Heart left ventricle (tissue), 16 donors: ENCODE results near the gene CABP2. TPM values are rescaled to one million over a fixed set of nuclear protein-coding genes. Genes with fewer than 3 reads are reported as not detected.

Source experiments
- ATAC-seq, 4 donors: fragments of 200-7000 bp; cut with Tn5 transposase; one replicate each; pipeline ENCODE4 v1.9.1; 2020 to 2022; ENCODE audit warnings: moderate library complexity in 4 of 4, mild to moderate bottlenecking in 3 of 4, moderate number of reproducible peaks in 1 of 4
- DNase-seq, 5 donors: peaks; one replicate each; pipeline ENCODE4 v3.0.0-alpha.2; 2020
- H3K27ac ChIP-seq, 12 donors: fragments of 200-600 bp; sonication (generic) in 4 of 12; one replicate each; pipeline versions ENCODE4 v1.5.0 to v1.8.0; 2016 to 2022; ENCODE audit warnings: mild to moderate bottlenecking in 2 of 12
- H3K27me3 ChIP-seq, 9 donors: fragments of 200-600 bp; sonication (generic) in 2 of 9; one replicate each; pipeline versions ENCODE4 v1.5.1 to v1.8.0; 2016 to 2022; ENCODE audit warnings: mild to moderate bottlenecking in 3 of 9
- H3K36me3 ChIP-seq, 9 donors: fragments of 200-600 bp; sonication (generic) in 2 of 9; one replicate each; pipeline versions ENCODE4 v1.5.0 to v1.8.0; 2018 to 2022; ENCODE audit warnings: mild to moderate bottlenecking in 2 of 9
- H3K4me1 ChIP-seq, 12 donors: fragments of 200-600 bp; sonication (generic) in 4 of 12; one replicate each; pipeline versions ENCODE4 v1.5.0 to v1.8.0; 2016 to 2022; ENCODE audit warnings: mild to moderate bottlenecking in 3 of 12
- H3K4me3 ChIP-seq, 12 donors: fragments of 200-600 bp; sonication (generic) in 4 of 12; one replicate each; pipeline versions ENCODE4 v1.5.0 to v1.8.0; 2017 to 2022; ENCODE audit warnings: mild to moderate bottlenecking in 9 of 12, moderate library complexity in 4 of 12
- H3K9me3 ChIP-seq, 12 donors: fragments of 200-600 bp; sonication (generic) in 4 of 12; one replicate each; pipeline versions ENCODE4 v1.5.0 to v1.8.0; 2016 to 2022; ENCODE audit warnings: mild to moderate bottlenecking in 1 of 12
- CTCF ChIP-seq, 12 donors: fragments of 200-600 bp; sonication (generic) in 4 of 12; IDR thresholded peaks; one replicate each; pipeline versions ENCODE4 v1.5.0 to v1.8.0; 2018 to 2022; ENCODE audit warnings: antibody characterized with exemption in 12 of 12, mild to moderate bottlenecking in 5 of 12
- POLR2A ChIP-seq, 2 donors: fragments of 450-650 bp; IDR thresholded peaks; one replicate each; pipeline ENCODE4 v1.6.1; 2017; ENCODE audit warnings: antibody characterized with exemption in 2 of 2, mild to moderate bottlenecking in 2 of 2, moderate library complexity in 2 of 2
- WGBS, 4 donors: extraction: QIAGEN DNeasy Blood & Tissue Kit in 2 of 4; methylation state at CpG; one replicate each; pipeline versions ENCODE4 v1.1.5 to v1.1.7; 2013 to 2018; 5-methylcytosine and 5-hydroxymethylcytosine counted together
- intact Hi-C, 10 donors: fragments of 100-400 bp; cut with DNase I; formaldehyde crosslinking; loops; one replicate each; pipeline versions ENCODE4 v1.11.1 to v1.14.2; 2022
- polyA plus RNA-seq, 2 donors: library from polyadenylated mRNA; stranded (reverse); fragments of 200-250 nt; gene quantifications; one replicate each; pipeline ENCODE4 v1.2.3, GENCODE V29; 2013
- total RNA-seq, 9 donors: library from RNA; depleted of rRNA in 2 of 9; stranded (reverse); fragments of >200 nt in 2 of 9; fragmentation: NEBNext Ultra II Directional in 3 of 9; extraction: Animal tissue kit (Norgen Biotek cat#: 25700) in 3 of 9; gene quantifications; one replicate each; pipeline versions ENCODE4 v1.1.0 to v1.2.4, GENCODE V29; 2016 to 2023
- donor health status: ischemic (EF 13 %, LVEDD 7.1; RV severe dilation, severe dysfunction).
- donor health status: healthy with polysubstance abuse.
- donor health status: DM: no; HTN: yes; CAD: no.
- donor health status: DM: no; HTN: no; CAD: no.
- donor health status: ischemic (EF 25% LVEDD 6.9; RV normal size, moderate dysfunction).
- donor health status: ischemic (EF 25% LVEDD 5.7; RV mildly dilated, moderate dysfunction).
- donor health status: healthy.
- donor health status: DM: yes; HTN: yes; CAD: no.
- donor health status: ischemic (EF 35%, LVEDD 5.7; RV mildly dilated, moderate dysfunction).
- donor health status: nonischemic (EF 11% LVEDD 7.7; RV severe dilation, severe dysfunction).
- donor health status: DM: yes; HTN: yes; CAD: no.
- donor health status: PGD.
- donor health status: ischemic (EF 29% LVEDD 5.4; RV normal size, mild dysfunction).
- donor health status: nonischemic (EF 23%, LVEDD 6.1; RV moderate dilation, normal function).

The CABP2 gene
- total and polyA plus RNA-seq, 11 donors: not detected

GRCh38 chr11:67494371-67495233 lies 28.6 kb downstream of the CABP2 start:
- H3K36me3 ChIP-seq: peaks cover 0 to 94% (median 66%) of the 10 kb centered on the region in 9 donors
- 92 to 94% (median 93%) methylated on average over 47 to 59 of the region's 59 CpGs for WGBS, 4 donors
- peaks cover 0 to 6% (median 0%) of the 10 kb centered on the region in 12 donors for H3K4me1 ChIP-seq
- no peak for DNase-seq
- intact Hi-C loops: no loop called here
- no peak overlapping the region for H3K4me3 ChIP-seq
- no peaks in the 10 kb centered on the region for H3K9me3 ChIP-seq
- H3K27me3 ChIP-seq: no peaks in the 10 kb centered on the region
- ATAC-seq: no peak
- no peak for TF ChIP-seq CTCF (IDR thresholded peaks at IDR 0.05)
- no peak overlapping the region for H3K27ac ChIP-seq

DNA sequence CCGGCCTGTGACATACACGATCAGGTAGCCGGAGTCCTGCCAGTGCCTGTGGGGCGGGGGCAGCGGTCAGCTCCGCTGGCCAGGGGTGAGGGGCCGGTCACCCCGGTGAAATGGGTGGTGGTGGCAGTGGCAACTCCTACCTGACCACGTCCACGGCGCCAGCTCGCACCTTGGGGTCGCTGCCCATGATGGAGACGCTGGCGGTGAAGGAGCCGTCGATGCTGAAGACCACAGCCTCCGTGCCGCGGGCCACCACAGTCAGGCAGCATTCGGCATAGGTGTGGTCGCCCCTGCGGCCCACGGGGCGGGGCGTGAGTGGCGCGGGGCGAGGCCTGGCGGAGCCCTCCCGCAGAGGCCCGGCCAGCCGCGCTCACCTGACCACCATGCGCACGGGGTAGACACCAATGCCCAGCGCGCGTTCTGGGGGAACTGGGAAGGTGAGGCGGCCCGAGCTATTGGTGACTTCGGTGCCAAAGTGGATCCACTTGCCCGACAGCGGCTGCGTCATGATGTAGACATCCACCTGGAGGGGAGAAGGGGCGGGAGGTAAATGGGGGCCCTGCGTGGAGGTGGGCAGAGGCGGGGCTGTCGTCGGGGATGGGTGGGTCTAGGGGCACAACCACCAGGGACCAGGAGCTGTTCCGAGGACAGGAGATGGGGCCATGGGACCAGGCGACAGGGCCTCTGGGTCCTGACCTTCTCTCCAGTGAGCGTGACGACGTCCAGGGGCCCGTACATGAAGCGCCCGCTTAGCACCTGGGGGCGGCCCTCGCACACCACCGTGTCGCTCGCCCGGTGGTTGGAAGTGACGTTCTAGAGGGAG lies 29.5 kb downstream of the CABP2 start:
- Histone ChIP-seq H3K36me3 (peaks cover 0 to 97% (median 68%) of the 10 kb centered on the region in 9 donors), H3K27ac (no peak overlapping the region), H3K27me3 (no peaks in the 10 kb centered on the region), H3K9me3 (no peaks in the 10 kb centered on the region), H3K4me1 (peaks cover 0 to 4% (median 0%) of the 10 kb centered on the region in 12 donors), H3K4me3 (no peak overlapping the region)
- DNase-seq (peak in 1 of 5 donors; percentile 61), ATAC-seq (no peak)
- WGBS, 4 donors: 93 to 97% (median 96%) methylated on average over 63 to 65 of the region's 65 CpGs
- no peak for TF ChIP-seq POLR2A (IDR thresholded peaks at IDR 0.05)
- TF ChIP-seq CTCF (IDR thresholded peaks at IDR 0.05): no peak
- intact Hi-C loops: no loop called here

DNA sequence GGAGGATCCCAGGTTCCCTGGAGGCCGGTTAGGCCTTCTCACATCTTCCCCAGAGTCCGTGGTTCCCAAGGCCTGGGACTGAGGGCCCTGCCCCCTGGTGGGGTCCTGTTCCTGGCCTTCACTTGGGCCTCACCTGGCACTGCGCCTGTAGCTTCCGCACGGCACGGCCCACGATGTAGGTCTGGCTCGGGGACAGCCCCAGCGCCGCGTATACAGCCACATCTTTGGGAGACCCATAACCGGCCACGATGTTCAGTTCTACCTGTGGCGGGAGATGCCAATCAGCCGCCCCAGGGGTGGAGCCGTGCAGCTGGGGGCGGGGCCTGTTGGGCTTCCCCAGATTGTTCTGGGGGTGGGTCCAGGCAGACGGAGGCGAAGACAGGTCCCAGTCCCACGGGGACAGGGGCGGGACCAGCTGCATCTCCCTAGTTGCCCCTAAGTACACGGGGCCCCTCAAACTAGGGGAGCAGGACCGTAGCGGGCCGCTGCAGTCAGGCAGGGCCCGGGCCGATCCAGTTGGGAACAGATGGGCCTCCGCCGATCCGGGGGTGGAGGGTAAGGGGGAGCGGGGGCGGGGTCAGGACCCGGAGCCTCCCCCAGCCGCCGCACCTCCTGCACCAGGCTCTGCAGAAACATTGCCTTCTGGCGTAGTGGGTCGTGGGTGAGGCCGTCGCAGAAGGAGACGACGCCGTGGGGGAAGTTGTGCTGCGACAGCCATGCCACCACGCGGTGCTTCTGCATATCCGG lies 30.3 kb downstream of the CABP2 start:
- H3K27me3 ChIP-seq: no peaks in the 10 kb centered on the region
- TF ChIP-seq CTCF (IDR thresholded peaks at IDR 0.05): no peak
- no peak for TF ChIP-seq POLR2A (IDR thresholded peaks at IDR 0.05)
- peak in 1 of 5 donors; percentile 63 for DNase-seq
- H3K9me3 ChIP-seq: no peaks in the 10 kb centered on the region
- WGBS, 4 donors: 85 to 91% (median 87%) methylated on average over 29 to 46 of the region's 46 CpGs
- no peaks in the 10 kb centered on the region for H3K4me1 ChIP-seq
- intact Hi-C loops: no loop called here
- no peak overlapping the region for H3K27ac ChIP-seq
- no peak for ATAC-seq
- peaks cover 0 to 93% (median 71%) of the 10 kb centered on the region in 9 donors for H3K36me3 ChIP-seq
- no peak overlapping the region for H3K4me3 ChIP-seq
